Mammary epithelial cell (primary cell): Measurements from ENCODE around the gene ENKD1.

ENCODE experiments used
- EZH2 ChIP-seq: IDR thresholded peaks from 2 replicates; pipeline ENCODE4 v1.6.1; 2012; ENCODE audit warnings: low read length, inconsistent platforms, borderline replicate concordance
- TF ChIP-seq, protein P1 (sequence below), 2 donors: IDR thresholded peaks in 1 of 2; conservative IDR thresholded peaks in 1 of 2; 2 replicates each; pipeline ENCODE4 v1.5.1; 2011 to 2012; ENCODE audit warnings: inconsistent platforms in 2 of 2, low read length in 2 of 2, mild to moderate bottlenecking in 2 of 2, control low read depth in 1 of 2, low read depth in 1 of 2; ENCODE audit not compliant: insufficient read depth in 1 of 2; ENCODE audit errors: extremely low read depth in 1 of 2

DNA sequence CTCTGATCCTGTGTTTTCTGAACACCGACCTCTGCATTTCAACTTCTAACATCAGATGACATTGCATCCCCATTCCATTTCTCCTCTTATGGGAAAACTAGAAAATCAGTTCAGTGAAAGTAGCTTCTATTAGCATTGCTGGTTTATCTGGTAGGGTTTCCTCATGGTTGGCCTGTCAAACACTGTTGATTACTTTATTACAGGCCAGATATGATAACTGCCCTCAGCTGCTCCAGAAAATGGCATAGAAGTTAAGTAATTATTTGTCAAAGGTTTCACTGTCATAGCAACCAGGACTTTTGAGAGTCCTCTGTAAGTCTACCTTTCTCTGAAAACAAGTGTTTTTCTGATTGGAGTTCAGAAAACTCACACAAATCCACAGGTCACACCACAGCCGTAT lies 49.5 kb upstream of the ENKD1 start:
- TF ChIP-seq, protein P1, sequence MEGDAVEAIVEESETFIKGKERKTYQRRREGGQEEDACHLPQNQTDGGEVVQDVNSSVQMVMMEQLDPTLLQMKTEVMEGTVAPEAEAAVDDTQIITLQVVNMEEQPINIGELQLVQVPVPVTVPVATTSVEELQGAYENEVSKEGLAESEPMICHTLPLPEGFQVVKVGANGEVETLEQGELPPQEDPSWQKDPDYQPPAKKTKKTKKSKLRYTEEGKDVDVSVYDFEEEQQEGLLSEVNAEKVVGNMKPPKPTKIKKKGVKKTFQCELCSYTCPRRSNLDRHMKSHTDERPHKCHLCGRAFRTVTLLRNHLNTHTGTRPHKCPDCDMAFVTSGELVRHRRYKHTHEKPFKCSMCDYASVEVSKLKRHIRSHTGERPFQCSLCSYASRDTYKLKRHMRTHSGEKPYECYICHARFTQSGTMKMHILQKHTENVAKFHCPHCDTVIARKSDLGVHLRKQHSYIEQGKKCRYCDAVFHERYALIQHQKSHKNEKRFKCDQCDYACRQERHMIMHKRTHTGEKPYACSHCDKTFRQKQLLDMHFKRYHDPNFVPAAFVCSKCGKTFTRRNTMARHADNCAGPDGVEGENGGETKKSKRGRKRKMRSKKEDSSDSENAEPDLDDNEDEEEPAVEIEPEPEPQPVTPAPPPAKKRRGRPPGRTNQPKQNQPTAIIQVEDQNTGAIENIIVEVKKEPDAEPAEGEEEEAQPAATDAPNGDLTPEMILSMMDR (conservative IDR thresholded peaks at IDR 0.05 in 1 of 2, IDR thresholded peaks at IDR 0.05 in 1 of 2; ENCODE audit: extremely low read depth in 1 of 2, insufficient read depth in 1 of 2, low read depth in 1 of 2, low read length in 2 of 2), result no peak
- TF ChIP-seq EZH2, result no peak
